ENCODE measurements around the gene SLC6A8.

Gene SLC6A8

DNA sequence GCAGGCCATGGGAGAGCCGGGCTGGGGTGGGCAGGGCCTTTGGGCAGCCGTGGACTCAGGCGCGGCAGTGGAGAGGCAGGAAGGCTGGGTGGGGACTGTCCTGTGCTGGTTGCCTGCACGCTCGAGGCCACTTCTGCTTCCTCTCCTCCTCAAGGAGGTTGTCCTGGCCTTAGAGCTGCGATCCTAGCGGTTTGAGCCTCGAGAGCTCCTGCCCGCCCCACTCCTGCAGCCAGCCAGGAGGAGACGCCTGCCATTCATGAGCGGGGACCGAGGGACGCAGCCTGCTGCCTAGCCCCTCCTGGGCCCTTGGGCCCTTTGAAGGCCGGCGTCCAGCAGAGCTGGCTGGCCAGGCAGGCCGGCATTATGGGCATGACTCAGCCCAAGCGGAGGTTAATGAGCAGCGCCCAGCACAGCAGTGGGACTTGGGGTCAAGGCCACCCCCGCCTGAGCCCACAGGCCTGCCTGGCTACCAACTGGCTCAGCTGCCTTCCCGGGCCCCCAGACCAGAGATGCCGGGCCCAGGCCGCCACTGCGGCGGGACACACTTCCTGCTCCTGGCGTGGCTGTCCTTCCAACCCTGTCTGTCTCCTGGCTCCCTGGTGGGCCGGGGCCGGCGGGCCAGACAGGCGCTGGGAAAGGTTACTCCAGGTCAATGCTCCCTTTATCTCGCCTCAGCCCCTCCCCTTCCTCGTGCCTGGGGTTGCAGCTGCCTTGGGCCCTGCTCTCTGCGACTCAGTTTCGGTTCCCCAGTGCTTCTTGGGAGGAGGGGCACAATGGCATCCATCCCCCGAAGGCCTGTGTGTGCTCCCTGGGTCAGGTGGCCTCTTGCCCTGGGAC, 38.8 kb downstream of the SLC6A8 start:
- Histone ChIP-seq H3K9ac (ENCODE audit: low read length) (peak overlapping the region; percentile 81), H3K4me2 (ENCODE audit: low read length) (peak overlapping the region; percentile 97)
- TF ChIP-seq, protein P1, sequence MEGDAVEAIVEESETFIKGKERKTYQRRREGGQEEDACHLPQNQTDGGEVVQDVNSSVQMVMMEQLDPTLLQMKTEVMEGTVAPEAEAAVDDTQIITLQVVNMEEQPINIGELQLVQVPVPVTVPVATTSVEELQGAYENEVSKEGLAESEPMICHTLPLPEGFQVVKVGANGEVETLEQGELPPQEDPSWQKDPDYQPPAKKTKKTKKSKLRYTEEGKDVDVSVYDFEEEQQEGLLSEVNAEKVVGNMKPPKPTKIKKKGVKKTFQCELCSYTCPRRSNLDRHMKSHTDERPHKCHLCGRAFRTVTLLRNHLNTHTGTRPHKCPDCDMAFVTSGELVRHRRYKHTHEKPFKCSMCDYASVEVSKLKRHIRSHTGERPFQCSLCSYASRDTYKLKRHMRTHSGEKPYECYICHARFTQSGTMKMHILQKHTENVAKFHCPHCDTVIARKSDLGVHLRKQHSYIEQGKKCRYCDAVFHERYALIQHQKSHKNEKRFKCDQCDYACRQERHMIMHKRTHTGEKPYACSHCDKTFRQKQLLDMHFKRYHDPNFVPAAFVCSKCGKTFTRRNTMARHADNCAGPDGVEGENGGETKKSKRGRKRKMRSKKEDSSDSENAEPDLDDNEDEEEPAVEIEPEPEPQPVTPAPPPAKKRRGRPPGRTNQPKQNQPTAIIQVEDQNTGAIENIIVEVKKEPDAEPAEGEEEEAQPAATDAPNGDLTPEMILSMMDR (IDR thresholded peaks at IDR 0.05; ENCODE audit: low read depth, low read length): no peak
- TF ChIP-seq EZH2phosphoT487 (IDR thresholded peaks at IDR 0.05; ENCODE audit: low read depth): no peak

DNA sequence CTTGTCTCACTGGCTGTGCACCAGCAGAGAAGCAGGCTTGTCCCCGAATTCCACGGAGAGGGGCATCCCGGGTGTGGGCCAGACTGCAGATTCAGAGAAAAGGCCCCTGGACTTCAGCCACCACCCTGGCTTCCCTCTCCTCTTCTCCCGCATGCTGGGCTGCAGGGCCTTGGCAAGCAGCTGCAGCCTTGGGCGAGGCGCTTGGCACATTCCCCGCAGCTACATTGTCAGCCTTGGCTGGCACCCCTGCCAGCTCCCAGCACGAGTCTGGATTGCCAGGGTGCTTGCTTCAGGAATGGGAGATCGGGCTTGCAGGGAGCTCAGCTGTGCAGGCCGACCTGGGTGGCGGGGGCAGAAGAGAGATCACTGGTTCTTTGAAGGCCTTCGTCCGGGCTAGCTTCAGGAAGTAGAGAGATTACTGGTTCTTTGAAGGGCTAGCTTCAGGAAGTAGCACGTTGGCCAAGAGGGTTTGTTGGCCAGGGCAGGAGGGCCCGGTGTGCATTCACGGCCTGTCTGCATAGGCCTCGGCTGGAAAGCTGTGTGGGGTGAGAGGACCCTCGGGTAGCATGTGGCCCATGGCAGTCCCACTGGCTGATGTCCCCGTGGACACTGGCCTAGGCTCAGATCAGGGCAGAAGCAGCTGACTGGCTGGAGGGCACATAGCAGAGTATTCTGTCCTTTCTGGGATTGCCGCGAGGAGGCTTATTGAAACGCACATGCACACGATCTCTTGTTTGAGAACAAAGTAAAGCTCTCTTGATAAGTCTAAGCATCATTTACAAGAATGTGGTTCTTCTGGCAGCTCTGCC, 39.6 kb downstream of the SLC6A8 start:
- H3K4me3 ChIP-seq (ENCODE audit: low read length): peak overlapping the region; percentile 62
- peak overlapping the region; percentile 97 for H3K4me2 ChIP-seq (ENCODE audit: low read length)
- peak overlapping the region; percentile 86 for H3K27ac ChIP-seq (ENCODE audit: low read length)
- H3K9me3 ChIP-seq (ENCODE audit: insufficient read depth, low read length): no peaks in the 10 kb centered on the region
- H3K79me2 ChIP-seq (ENCODE audit: low read length): peaks cover 45% of the 10 kb centered on the region
- H3K36me3 ChIP-seq (replicated peaks; ENCODE audit: low read depth, low read length): peaks cover 27% of the 10 kb centered on the region
- no peak for TF ChIP-seq EZH2phosphoT487 (IDR thresholded peaks at IDR 0.05; ENCODE audit: low read depth)
- TF ChIP-seq, protein P1 (IDR thresholded peaks at IDR 0.05; ENCODE audit: low read depth, low read length): no peak
- peaks cover 8% of the 10 kb centered on the region for H4K20me1 ChIP-seq (ENCODE audit: insufficient read depth, low read length)
- peaks cover 38% of the 10 kb centered on the region for H3K4me1 ChIP-seq (ENCODE audit: low read length)
- H3K27me3 ChIP-seq (ENCODE audit: low read depth, low read length): no peaks in the 10 kb centered on the region
- no peak overlapping the region for H2AFZ ChIP-seq (ENCODE audit: low read depth, low read length)
- peak overlapping the region; percentile 60 for H3K9ac ChIP-seq (ENCODE audit: low read length)

More for the DNA sequence above, 38.8 kb downstream of the SLC6A8 start:
- H3K4me1 ChIP-seq (ENCODE audit: low read length): peaks cover 40% of the 10 kb centered on the region
- peaks cover 13% of the 10 kb centered on the region for H4K20me1 ChIP-seq (ENCODE audit: insufficient read depth, low read length)
- H3K27ac ChIP-seq (ENCODE audit: low read length): peak overlapping the region; percentile 86
- no peaks in the 10 kb centered on the region for H3K27me3 ChIP-seq (ENCODE audit: low read depth, low read length)
- H2AFZ ChIP-seq (ENCODE audit: low read depth, low read length): no peak overlapping the region
- peaks cover 25% of the 10 kb centered on the region for H3K36me3 ChIP-seq (replicated peaks; ENCODE audit: low read depth, low read length)
- peak overlapping the region; percentile 98 for H3K4me3 ChIP-seq (ENCODE audit: low read length)
- no peaks in the 10 kb centered on the region for H3K9me3 ChIP-seq (ENCODE audit: insufficient read depth, low read length)
- H3K79me2 ChIP-seq (ENCODE audit: low read length): peaks cover 52% of the 10 kb centered on the region

- no peak overlapping the region for H3K4me3 ChIP-seq (ENCODE audit: low read length)
- H3K9ac ChIP-seq (ENCODE audit: low read length): 0 out of 2 replicates have a peak overlapping the region, but pooled peaks have one; percentile 60
- no peaks in the 10 kb centered on the region for H3K9me3 ChIP-seq (ENCODE audit: insufficient read depth, low read length)
- H3K4me2 ChIP-seq (ENCODE audit: low read length): peak overlapping the region; percentile 97
- H2AFZ ChIP-seq (ENCODE audit: low read depth, low read length): no peak overlapping the region
- peaks cover under 1% of the 10 kb centered on the region for H4K20me1 ChIP-seq (ENCODE audit: insufficient read depth, low read length)
- no peak overlapping the region for H3K27ac ChIP-seq (ENCODE audit: low read length)
- peaks cover 32% of the 10 kb centered on the region for H3K4me1 ChIP-seq (ENCODE audit: low read length)
- H3K36me3 ChIP-seq (replicated peaks; ENCODE audit: low read depth, low read length): peaks cover 23% of the 10 kb centered on the region
- TF ChIP-seq, protein P1 (IDR thresholded peaks at IDR 0.05; ENCODE audit: low read depth, low read length): no peak
- TF ChIP-seq EZH2phosphoT487 (IDR thresholded peaks at IDR 0.05; ENCODE audit: low read depth): no peak
- no peaks in the 10 kb centered on the region for H3K27me3 ChIP-seq (ENCODE audit: low read depth, low read length)
- peaks cover 37% of the 10 kb centered on the region for H3K79me2 ChIP-seq (ENCODE audit: low read length)
Measured at GRCh38 chrX:153728095-153728494, 40.4 kb downstream of the SLC6A8 start.

All from OCI-LY3 (cell line).